ENCODE results near the gene CARD9. TPM values are rescaled to one million over a fixed set of nuclear protein-coding genes. Genes with fewer than 3 reads are reported as not detected.

CARD9 gene
- total RNA-seq, 4 donors from 2014 or later, result 1.1 to 5.6 (median 2.0) TPM

DNA sequence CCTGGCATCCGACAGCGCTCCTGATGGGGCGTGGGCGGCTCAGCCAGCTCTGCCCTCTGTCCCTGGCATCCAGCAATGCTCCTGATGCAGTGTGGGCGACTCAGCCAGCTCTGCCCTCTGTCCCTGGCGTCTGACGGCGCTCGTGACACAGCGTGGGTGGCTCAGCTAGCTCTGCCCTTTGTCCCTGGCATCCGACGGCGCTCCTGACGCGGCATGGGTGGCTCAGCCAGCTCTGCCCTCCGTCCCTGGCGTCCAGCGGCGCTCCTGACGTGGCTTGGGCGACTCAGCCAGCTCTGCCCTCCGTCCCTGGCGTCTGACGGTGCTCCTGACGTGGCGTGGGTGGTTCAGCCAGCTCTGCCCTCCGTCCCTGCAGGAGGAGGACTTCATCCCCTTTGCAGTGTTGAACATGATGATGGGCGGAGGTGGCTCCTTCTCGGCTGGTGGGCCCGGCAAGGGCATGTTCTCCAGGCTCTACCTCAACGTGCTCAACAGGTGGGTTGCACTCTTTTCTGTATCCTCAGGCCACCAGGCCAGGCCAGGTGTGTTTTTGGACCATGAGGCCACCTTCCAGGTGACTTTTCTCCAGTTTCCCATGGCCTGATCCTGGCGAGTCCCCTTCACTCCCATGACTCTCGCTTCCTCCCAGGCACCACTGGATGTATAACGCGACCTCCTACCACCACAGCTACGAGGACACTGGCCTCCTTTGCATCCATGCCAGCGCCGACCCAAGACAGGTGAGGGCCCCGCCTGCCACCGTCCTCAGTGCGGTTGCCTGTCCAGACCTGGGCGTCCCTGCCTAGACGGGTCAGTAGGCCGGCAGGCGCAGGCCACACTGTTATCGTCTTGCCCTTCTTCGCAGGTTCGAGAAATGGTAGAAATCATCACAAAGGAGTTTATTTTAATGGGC lies 45.0 kb upstream of the CARD9 start:
- intact Hi-C loops (cut with DNase I; ENCODE audit: low total_unique reads), result no loop called here
- Histone ChIP-seq H3K4me1 (no peaks in the 10 kb centered on the region), H3K27me3 (no peaks in the 10 kb centered on the region), H3K36me3 (peaks cover 0 to 92% (median 35%) of the 10 kb centered on the region in 4 donors), H3K9me3 (no peaks in the 10 kb centered on the region), H3K27ac (no peak overlapping the region), H3K4me3 (no peak overlapping the region)
- in situ Hi-C loops (cut with MboI; ENCODE audit: low pct_ligation_motif_present in 1 of 4, low pct_unique_long_range_greater_than_20kb in 1 of 4, low sequenced_read_pairs in 3 of 4), result no loop called here
- TF ChIP-seq EP300 (IDR thresholded peaks at IDR 0.05; ENCODE audit: low read depth) (no peak), POLR2AphosphoS5 (IDR thresholded peaks at IDR 0.05) (no peak), POLR2A (IDR thresholded peaks at IDR 0.05) (no peak)
- TF ChIP-seq, protein P1, sequence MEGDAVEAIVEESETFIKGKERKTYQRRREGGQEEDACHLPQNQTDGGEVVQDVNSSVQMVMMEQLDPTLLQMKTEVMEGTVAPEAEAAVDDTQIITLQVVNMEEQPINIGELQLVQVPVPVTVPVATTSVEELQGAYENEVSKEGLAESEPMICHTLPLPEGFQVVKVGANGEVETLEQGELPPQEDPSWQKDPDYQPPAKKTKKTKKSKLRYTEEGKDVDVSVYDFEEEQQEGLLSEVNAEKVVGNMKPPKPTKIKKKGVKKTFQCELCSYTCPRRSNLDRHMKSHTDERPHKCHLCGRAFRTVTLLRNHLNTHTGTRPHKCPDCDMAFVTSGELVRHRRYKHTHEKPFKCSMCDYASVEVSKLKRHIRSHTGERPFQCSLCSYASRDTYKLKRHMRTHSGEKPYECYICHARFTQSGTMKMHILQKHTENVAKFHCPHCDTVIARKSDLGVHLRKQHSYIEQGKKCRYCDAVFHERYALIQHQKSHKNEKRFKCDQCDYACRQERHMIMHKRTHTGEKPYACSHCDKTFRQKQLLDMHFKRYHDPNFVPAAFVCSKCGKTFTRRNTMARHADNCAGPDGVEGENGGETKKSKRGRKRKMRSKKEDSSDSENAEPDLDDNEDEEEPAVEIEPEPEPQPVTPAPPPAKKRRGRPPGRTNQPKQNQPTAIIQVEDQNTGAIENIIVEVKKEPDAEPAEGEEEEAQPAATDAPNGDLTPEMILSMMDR (IDR thresholded peaks at IDR 0.05), result no peak
- WGBS, 2 donors (ENCODE audit: low coverage in 1 of 2), result 93 to 100% methylated on average over 6 to 43 of the region's 48 CpGs
- no peak for DNase-seq

DNA sequence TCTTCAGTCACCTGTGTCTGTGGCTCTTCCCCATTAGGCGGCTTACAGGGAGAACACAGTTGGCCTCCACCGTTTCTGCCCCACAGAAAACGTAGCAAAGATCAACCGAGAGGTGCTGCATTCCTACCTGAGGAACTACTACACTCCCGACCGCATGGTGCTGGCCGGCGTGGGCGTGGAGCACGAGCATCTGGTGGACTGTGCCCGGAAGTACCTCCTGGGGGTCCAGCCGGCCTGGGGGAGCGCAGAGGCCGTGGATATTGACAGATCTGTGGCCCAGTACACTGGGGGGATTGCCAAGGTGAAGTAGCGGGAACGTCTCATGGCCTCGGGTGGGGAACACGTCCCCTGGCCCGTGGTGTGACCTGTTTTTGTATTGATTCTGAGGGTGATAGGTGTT lies 43.4 kb upstream of the CARD9 start:
- in situ Hi-C loops (cut with MboI; ENCODE audit: low pct_ligation_motif_present in 1 of 4, low pct_unique_long_range_greater_than_20kb in 1 of 4, low sequenced_read_pairs in 3 of 4), result no loop called here

DNA sequence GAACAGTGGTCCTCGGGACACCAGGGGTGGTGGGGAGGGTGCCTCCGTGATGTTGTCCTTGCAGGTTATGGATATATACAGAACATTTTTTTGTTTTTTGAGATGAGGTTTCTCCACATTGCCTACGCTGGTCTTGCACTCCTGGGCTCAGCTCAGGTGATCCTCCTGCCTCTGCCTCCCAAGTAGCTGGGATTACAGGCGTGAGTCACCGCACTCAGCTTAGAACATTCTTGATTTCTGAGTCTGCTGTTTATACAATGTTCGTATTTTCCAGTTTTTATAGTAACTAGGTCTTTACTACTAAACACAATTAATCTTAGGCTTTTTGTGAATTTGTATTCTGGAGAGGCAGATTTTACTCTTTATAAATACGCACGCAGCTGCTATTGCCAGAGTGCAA lies 43.0 kb upstream of the CARD9 start:
- DNase-seq, result no peak
- Histone ChIP-seq H3K36me3 (peaks cover 0 to 72% (median 34%) of the 10 kb centered on the region in 4 donors), H3K27ac (no peak overlapping the region), H3K4me1 (peaks cover 3 to 7% (median 5%) of the 10 kb centered on the region in 4 donors), H3K4me3 (no peak overlapping the region), H3K27me3 (no peaks in the 10 kb centered on the region), H3K9me3 (no peaks in the 10 kb centered on the region)
- TF ChIP-seq POLR2A (IDR thresholded peaks at IDR 0.05) (no peak), EP300 (IDR thresholded peaks at IDR 0.05; ENCODE audit: low read depth) (no peak), POLR2AphosphoS5 (IDR thresholded peaks at IDR 0.05) (no peak)
- TF ChIP-seq, protein P1 (IDR thresholded peaks at IDR 0.05), result no peak
- in situ Hi-C loops (cut with MboI; ENCODE audit: low pct_ligation_motif_present in 1 of 4, low pct_unique_long_range_greater_than_20kb in 1 of 4, low sequenced_read_pairs in 3 of 4), result no loop called here
- WGBS, 2 donors (ENCODE audit: low coverage in 1 of 2), result 96 to 100% methylated on average over 3 to 8 of the region's 8 CpGs
- intact Hi-C loops (cut with DNase I; ENCODE audit: low total_unique reads), result no loop called here

More for the DNA sequence above, 43.4 kb upstream of the CARD9 start:
- intact Hi-C loops (cut with DNase I; ENCODE audit: low total_unique reads), result no loop called here
- peaks cover 0 to 77% (median 34%) of the 10 kb centered on the region in 4 donors for H3K36me3 ChIP-seq
- WGBS, 2 donors (ENCODE audit: low coverage in 1 of 2), result 86 to 93% methylated on average over 4 to 19 of the region's 19 CpGs
- H3K4me1 ChIP-seq, result peaks cover 0 to 2% (median under 1%) of the 10 kb centered on the region in 4 donors
- no peak overlapping the region for H3K4me3 ChIP-seq
- no peak for DNase-seq
- H3K9me3 ChIP-seq, result no peaks in the 10 kb centered on the region
- H3K27me3 ChIP-seq, result no peaks in the 10 kb centered on the region
- no peak overlapping the region for H3K27ac ChIP-seq
- no peak for TF ChIP-seq POLR2AphosphoS5 (IDR thresholded peaks at IDR 0.05)
- TF ChIP-seq, protein P1 (IDR thresholded peaks at IDR 0.05), result no peak
- TF ChIP-seq POLR2A (IDR thresholded peaks at IDR 0.05), result no peak
- no peak for TF ChIP-seq EP300 (IDR thresholded peaks at IDR 0.05; ENCODE audit: low read depth)

DNA sequence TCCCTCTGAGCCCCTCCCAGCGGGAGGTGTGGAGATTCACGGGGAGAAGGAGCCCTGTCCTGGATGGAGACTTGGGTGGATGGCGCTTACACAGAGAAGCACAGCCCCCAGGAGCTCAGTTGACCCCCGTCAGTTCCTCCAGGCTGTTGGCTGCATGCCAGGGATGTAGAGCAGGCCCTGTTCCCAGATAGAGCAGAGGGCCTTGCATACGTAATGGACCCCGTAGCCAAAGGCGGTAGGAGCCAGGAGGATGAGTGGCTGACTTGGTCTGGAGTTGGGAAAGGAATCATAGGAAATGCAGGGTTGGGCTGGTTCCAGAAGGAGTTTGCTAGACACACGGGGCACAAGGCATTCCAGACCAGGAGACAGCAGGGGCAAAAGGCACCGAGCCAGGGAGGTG lies 39.5 kb upstream of the CARD9 start:
- in situ Hi-C loops (cut with MboI; ENCODE audit: low pct_ligation_motif_present in 1 of 4, low pct_unique_long_range_greater_than_20kb in 1 of 4, low sequenced_read_pairs in 3 of 4) (no loop called here), intact Hi-C loops (cut with DNase I; ENCODE audit: low total_unique reads) (no loop called here)
- TF ChIP-seq POLR2AphosphoS5 (IDR thresholded peaks at IDR 0.05) (no peak), POLR2A (IDR thresholded peaks at IDR 0.05) (no peak), EP300 (IDR thresholded peaks at IDR 0.05; ENCODE audit: low read depth) (no peak)
- TF ChIP-seq, protein P1 (IDR thresholded peaks at IDR 0.05), result no peak
- Histone ChIP-seq H3K27ac (no peak overlapping the region), H3K27me3 (no peaks in the 10 kb centered on the region), H3K9me3 (no peaks in the 10 kb centered on the region), H3K4me3 (no peak overlapping the region), H3K4me1 (peaks cover 20 to 26% (median 21%) of the 10 kb centered on the region in 4 donors), H3K36me3 (peaks cover 0 to 43% (median 20%) of the 10 kb centered on the region in 4 donors)
- WGBS, 2 donors (ENCODE audit: low coverage in 1 of 2), result 75 to 76% methylated on average over 9 of the region's 9 CpGs
- DNase-seq, result no peak

Data from transverse colon (tissue), 4 donors.